ENCODE results near the gene PARN. TPM values are rescaled to one million over a fixed set of nuclear protein-coding genes. Genes with fewer than 3 reads are reported as not detected.
A peak's percentile ranks its signal among the peaks of the same experiment; 100 is the strongest.
"Not testable (repeated sequence)": the region's sequence is repeated elsewhere in the genome, so short reads cannot be mapped to it uniquely, and the experiment has no call there.

The PARN gene
- total RNA-seq, 1 donor from 2014 or later = 24.6 TPM

DNA sequence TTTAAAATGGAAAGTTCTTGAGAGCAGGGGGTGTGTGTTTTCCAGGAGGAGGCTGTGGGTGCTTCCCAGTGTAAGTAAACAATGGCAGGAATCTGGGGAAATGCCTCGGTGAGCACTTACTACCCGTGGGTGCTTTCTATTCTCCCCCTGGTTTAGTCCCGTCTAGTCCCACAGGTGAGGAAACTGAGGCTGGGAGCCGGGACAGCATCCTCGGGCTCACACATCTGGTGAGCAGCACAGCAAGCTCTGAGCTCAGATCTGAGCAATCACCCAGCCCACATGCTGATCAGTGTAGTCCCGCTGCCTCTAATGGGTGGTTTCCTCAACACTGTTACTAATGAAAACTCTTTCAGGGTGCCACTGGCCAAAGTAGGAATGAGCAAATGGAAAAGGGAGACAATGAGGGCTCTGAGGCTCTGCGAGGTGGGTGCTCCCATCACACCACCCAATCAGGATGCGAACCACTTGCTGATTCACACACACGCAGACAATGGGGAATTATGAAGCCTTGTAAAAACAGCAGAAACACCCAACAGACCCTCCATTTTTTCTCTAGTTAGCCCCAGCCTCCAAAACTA lies 202.6 kb downstream of the PARN start:
- DNase-seq = no peak

DNA sequence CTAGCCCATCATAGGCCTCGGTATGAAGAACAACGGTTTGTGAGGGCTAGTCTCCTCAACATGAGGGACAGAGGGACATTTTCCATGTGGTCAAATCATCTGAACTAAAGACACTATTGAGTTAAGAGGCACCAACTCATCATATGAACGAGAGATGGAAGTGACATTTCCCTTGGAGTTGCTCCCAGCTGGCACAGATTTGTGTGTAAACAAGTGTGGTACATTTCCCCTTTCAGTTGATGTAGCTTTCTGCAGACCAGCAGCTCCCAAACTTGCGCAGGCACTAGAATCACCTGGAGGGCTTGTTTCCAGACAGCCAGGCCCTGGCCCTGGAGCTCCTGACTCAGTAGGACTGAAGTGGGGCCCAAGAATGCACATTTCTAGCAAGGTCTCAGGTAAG lies 205.5 kb downstream of the PARN start:
- DNase-seq = no peak

DNA sequence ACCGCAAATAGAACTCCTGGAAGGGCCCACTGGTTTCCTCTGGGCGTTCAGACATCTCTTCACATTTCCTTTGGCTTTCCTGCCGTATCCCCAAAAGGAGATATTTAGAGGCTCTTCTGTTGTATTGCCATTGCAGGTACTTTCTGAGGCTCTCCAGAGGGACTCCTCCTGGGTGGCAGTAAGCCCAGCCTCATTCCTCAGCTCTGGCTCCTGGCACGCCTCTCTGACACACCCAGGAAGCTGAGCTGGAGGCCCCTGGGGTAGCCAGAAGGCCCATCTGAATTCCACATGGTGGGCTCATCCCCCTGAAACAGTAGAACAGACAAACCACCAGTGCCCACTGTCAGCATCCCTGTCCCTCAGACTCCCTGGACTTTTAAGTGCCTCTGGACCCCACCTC lies 206.7 kb downstream of the PARN start:
- DNase-seq = no peak

DNA sequence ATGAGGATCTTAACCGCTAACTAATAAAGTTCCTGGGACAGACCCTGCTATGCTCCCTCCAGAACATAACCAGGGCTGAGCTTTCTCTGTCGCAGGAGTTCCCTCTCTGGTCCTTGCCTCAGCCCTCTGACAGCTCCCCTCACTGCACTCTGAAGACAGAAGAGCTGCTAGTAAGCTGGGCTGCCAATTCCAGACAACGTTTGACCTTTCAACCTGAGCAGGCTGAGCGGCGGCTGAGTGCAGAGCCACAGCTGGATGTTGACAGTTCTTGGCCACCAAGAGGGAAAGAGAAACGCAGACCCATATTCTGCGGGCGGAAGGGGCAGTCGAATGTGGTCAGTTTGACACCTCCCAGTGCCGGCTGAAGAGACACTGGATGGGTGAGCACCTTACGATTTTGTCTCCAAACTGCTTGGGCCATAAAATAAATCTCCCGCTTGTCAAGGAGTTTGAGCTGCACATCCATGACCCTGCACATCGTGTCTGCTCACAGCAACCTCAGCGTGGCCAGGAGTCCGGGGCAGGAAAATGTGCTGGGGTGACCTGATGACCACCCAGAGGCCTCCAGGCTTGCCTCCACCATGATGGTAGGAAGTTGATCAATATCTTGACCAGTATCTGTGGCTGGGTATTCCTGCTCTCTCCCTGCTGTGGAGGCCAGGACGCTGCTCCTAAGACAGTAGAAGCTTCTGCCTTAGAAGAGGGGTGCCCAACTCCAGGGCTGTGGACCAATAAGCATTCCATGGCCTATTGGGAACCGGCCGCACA lies 209.2 kb downstream of the PARN start:
- no peak for DNase-seq

- DNase-seq = not testable (repeated sequence)
Observed at GRCh38 chr16:14420243-14420642, 209.8 kb downstream of the PARN start.

DNA sequence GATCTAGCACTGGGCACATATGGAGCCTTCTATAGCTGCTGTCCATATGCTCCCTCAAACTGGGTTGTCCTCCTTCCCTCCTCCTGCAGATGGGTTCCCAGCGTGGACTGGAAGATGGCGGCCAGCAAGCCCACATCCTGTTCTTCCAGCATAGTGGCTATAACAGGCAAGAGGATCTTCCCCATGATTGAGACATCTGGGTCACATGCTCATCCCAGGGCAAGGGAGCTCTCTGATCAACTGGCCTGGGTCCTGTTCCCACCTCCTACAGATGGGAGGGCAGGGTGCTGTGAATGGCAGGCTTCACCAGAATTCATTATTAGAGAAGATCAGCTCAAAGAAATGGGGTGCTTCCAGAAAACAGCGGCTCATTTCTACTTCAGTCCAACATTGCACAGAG lies 210.2 kb downstream of the PARN start:
- DNase-seq = no peak

- DNase-seq = no peak
Observed at GRCh38 chr16:14418795-14419225, 211.2 kb downstream of the PARN start.

DNA sequence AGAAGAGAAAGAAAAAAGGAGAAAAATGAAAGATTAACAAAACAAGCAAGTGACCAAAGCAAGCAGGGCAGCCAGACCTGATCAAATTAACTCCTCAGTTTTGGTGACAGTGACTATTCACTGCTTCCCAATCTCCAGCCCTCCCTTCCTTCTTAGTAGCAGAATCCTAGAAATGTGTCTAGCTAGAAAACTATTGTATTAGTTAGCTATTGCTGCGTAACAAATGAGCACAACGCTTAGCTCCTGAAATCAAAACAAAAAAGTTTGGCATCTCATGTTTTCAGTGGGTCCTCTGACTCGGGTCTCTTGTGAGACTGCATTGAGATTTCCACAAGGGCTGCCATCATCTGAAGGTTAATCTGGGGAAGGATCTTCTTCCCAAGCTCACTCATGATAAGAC lies 213.9 kb downstream of the PARN start:
- no peak for DNase-seq

DNA sequence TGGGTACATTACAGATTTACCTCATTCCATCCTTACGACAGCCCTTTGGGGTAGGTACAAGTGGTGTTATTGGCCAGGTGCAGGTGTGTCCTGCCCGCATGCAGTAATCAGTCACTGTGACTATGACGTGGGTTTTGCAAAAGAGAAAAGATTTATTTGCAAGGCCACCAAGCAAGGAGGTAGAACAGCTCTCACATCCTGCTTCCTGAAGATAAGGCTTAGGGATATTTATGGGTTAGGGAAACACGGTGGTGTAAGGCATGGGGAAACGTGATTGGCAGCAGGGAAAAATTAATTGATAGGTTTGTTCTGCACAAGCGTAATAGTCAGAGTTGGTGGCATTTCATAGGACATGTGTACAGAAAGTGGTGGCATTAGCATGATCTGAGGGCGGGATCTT lies 214.8 kb downstream of the PARN start:
- DNase-seq = no peak

DNA sequence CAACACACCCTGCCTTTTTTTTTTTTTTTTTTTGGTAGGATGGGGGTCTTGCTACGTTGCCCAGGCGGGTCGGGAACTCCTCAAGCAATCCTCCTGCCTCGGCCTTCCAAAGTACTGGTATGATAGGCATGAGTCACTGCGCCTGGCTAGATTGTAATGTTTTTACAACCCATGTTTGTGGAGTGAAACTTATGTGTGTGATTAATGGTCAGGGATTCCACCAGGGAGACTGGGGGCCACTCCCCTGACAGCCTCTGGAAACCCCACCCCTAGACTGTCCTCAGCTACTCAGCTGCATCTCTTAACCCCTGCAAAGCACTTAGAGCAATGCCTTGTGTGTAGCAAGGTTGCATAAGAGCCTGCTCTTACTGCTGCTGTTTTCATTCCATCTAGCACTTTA lies 220.5 kb downstream of the PARN start:
- no peak for DNase-seq

DNA sequence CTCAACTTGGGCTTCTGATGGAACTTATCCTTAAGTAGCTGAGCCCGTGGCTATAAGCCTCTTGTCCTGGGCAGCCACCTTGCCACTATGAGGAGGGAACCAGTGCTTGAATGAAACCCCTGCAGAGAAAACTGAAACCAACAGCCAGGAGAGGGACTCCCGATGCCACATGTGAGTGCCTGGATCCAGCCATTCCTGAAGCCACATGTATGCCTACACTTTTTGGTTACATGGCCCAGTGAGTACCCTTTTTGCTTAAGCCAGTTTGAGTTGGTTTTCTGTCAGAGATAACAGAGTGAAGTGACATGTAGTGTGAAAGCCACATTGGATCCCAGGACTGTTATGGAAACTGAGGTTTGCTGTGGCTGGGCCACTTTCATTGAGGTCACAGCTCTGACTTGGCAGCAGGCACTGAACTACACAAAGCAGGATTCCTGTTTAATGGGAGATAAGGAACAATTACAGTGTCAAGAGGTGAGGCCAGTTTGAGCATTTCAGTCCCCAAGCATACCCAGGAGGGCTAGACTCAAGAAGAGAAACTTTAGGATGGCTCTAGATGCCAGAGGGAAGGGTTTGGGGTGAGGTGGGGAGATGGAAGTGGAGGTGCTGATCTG lies 222.2 kb downstream of the PARN start:
- DNase-seq = no peak

DNA sequence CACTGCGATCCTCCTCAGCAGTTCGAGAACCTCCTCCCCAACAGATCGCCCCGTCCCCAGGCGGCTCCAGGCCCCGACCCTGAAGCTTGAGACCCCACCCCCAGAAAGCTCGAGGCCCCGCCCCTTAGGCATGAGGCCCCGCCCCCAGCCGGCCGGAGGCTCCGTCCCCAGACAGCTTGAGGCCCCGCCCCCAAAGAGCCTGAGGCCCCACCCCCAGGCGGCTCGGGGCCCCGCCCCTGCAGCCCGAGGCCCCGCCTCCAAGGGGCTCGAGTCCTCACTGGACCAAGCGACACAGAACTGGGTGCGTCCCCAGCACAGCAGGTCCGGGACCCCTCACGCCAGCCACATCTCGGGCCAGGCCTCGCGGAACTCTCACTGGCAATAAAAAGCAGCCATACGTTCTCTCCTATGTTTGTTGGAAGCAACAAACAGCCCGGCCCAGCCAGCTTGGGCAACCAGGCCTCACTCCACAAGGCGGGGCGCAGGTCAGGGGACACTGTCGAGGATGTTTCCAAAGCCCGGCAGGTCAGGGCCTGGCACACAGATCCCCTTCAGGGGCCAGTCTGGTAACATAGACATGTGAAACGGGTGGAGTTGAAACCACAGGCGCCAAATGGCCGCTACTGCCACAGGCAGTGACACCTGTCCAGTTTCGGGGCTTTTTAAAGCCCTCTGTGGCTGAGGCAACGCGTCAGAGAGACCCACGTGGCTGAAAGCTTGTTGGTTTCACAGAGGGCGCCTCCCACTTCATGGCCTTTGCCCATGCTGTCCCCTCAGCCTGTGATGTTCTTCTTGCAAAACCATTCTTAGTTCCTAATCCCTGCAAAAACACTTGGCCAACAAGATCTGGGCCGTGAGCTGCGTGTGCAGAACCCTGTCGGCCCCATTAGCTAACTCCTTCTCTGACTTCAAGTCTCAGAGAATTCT lies 224.2 kb downstream of the PARN start:
- no peak for DNase-seq

- DNase-seq = not testable (repeated sequence)
Observed at GRCh38 chr16:14403001-14403389, 227.1 kb downstream of the PARN start.

DNA sequence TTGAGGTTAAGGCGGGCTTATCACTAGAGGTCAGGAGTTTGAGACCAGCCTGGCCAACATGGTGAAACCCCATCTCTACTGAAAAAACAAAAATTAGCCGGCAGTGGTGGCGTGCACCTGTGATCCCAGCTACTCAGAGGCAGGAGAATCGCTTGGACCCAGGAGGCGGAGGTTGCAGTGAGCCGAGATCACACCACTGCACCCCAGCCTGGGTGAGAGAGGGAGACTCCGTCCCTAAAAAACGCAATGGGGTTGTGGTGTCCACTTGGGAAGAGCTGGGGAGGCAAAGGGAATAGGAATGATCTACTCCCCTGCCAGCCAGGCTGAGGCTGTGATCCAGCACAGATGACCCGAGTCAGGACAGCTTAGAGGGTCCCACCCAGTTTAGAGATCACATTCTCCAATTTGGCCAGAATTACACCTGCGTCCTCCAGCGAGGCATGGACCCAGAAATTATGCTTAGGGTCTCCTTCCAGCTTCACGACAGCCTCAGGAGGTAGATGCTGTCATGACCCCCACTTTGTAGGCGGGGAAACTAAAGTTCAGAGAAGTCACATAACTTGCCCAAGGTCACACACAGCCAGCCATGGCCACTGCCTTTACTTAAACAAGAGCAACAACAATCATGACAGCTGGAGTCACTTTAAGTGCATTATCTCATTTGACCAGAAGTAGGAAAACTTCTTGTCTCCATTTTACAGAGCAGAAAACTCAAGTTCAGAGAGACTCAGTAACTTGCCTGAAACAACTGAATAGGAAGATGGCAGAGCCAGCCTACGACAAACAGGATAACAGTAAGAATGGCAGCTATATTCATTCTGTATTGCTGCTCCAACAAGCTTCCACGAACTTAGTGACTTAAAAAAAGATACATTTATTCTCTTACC lies 227.7 kb downstream of the PARN start:
- not testable (repeated sequence) for DNase-seq

- DNase-seq = not testable (repeated sequence)
Observed at GRCh38 chr16:14401711-14402061, 228.4 kb downstream of the PARN start.

- not testable (repeated sequence) for DNase-seq
Observed at GRCh38 chr16:14400978-14401710, 228.9 kb downstream of the PARN start.

DNA sequence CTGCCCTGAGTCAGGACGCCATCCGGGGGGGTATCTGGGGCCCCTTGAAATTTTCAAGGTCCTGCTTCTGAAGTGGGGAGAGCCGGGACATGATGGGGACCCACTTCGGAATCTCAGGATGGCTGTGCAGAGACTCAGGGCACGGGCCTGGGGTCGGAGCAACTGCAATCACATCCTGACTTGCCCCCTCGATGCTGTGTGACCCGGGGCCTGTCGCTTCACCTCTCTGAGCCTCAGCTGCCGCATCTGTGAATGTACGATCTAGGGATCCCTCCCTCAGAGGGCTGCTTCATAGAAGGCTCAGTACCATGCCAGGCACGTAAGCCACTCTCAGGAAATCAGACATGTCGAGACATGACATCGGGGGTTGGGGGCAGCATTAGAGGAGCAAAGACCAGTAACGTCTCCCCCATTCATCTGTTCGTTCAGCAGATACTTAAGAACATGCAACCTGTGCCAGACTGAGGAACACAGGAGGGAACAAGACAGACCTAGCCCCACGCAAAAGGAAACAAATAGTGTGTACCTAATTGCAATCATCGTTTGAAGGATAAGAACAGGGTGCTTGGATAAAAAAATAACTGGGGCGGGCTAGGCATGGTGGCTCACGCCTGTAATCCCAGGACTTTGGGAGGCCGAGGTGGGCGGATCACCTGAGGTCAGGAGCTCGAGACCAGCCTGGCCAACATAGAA lies 229.6 kb downstream of the PARN start:
- no peak for DNase-seq

DNA sequence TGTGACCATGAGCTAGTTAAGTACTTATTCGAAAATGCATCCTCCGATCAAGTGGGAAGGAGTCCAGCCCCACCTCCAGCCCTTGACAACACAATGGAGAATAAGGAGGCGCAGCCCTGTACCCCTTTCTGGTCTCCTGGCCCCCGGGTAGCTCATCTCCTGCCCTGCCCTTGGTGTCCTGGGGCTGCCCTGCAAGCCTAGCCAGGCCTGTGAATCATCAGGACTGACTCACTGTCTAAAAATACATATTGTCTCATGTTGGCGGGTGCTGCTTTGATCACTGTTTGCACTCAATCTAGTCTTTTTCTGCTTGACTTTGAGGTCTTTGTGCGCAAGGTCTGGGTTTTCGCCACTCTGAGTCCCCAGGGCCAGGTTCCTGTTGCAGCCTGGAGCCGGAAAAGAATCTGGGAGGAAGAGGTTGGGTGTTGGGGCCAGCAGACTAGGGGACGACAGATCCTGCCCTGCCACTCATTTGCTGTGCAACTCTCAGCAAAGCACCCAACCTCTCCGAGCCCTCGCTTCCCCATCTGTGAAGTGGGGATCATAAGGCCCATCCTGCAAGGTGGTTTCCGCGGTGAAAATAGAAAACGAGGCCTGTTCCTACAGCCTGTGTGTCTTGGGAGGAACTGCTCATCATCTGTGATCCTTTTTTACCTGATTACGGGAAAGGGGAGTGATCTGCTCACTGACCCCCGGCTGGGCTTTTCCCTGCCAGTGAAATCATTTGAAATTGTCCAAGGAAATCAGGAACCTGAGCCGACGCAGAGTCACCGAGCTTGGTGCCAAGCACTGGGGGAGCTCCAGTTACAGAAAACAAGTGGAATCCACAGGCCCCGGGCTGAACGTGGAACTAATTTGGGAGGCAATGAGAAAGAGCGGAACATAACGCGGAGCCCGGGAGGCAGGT lies 230.4 kb downstream of the PARN start:
- DNase-seq = peak; percentile 40

All from skin of body (tissue), 2 donors.